HEK293 (cell line): ENCODE measurements around the gene BRMS1.

Experiments
- GFI1B ChIP-seq: fragments of 450-650 bp; formaldehyde crosslinking; IDR thresholded peaks from 2 replicates; pipeline ENCODE4 v1.5.1; 2016; ENCODE audit warnings: missing biosample characterization, missing genetic modification characterization
- GLIS2 ChIP-seq: fragments of 450-650 bp; formaldehyde crosslinking; IDR thresholded peaks from 2 replicates; pipeline ENCODE4 v1.5.1; 2016; ENCODE audit warnings: missing biosample characterization, missing genetic modification characterization
- HOXA7 ChIP-seq: sonication (generic); formaldehyde crosslinking; IDR thresholded peaks from 2 replicates; pipeline ENCODE4 v1.8.1; 2022; ENCODE audit warnings: missing genetic modification reagents, borderline replicate concordance
- KLF16 ChIP-seq: fragments of 450-650 bp; formaldehyde crosslinking; IDR thresholded peaks from 2 replicates; pipeline ENCODE4 v1.5.1; 2017; ENCODE audit warnings: missing biosample characterization, missing genetic modification characterization
- KLF17 ChIP-seq: fragments of 450-650 bp; formaldehyde crosslinking; IDR thresholded peaks from 2 replicates; pipeline ENCODE4 v1.5.1; 2016; ENCODE audit warnings: missing biosample characterization, missing genetic modification characterization
- PRDM10 ChIP-seq: fragments of 450-650 bp; formaldehyde crosslinking; IDR thresholded peaks from 2 replicates; pipeline ENCODE4 v1.5.1; 2016; ENCODE audit warnings: missing biosample characterization, missing genetic modification characterization
- SP2 ChIP-seq: fragments of 450-650 bp; formaldehyde crosslinking; IDR thresholded peaks from 2 replicates; pipeline ENCODE4 v1.5.1; 2016; ENCODE audit warnings: missing biosample characterization, missing genetic modification characterization
- SP7 ChIP-seq: fragments of 450-650 bp; formaldehyde crosslinking; IDR thresholded peaks from 2 replicates; pipeline ENCODE4 v1.5.1; 2016; ENCODE audit warnings: missing biosample characterization, missing genetic modification characterization
- ZBTB1 ChIP-seq: fragments of 450-650 bp; formaldehyde crosslinking; IDR thresholded peaks from 2 replicates; pipeline ENCODE4 v1.5.1; 2016; ENCODE audit warnings: missing biosample characterization, missing genetic modification characterization
- ZBTB10 ChIP-seq: fragments of 450-650 bp; formaldehyde crosslinking; IDR thresholded peaks from 2 replicates; pipeline ENCODE4 v1.5.1; 2016; ENCODE audit warnings: missing biosample characterization, missing genetic modification characterization
- ZBTB21 ChIP-seq: fragments of 450-650 bp; formaldehyde crosslinking; IDR thresholded peaks from 2 replicates; pipeline ENCODE4 v1.5.1; 2017; ENCODE audit warnings: missing biosample characterization, missing genetic modification characterization
- ZBTB26 ChIP-seq: fragments of 450-650 bp; formaldehyde crosslinking; optimal IDR thresholded peaks from 2 replicates; pipeline ENCODE3; 2016; ENCODE audit warnings: missing biosample characterization, mild to moderate bottlenecking, missing genetic modification characterization
- ZBTB8A ChIP-seq: fragments of 450-650 bp; formaldehyde crosslinking; IDR thresholded peaks from 2 replicates; pipeline ENCODE4 v1.5.1; 2016; ENCODE audit warnings: missing biosample characterization, missing genetic modification characterization
- ZFHX2 ChIP-seq: fragments of 450-650 bp; formaldehyde crosslinking; conservative IDR thresholded peaks from 2 replicates; pipeline ENCODE4 v1.5.1; 2016; ENCODE audit warnings: missing biosample characterization, missing genetic modification characterization
- ZNF148 ChIP-seq: fragments of 450-650 bp; formaldehyde crosslinking; IDR thresholded peaks from 2 replicates; pipeline ENCODE4 v1.5.0; 2017; ENCODE audit warnings: missing biosample characterization, missing genetic modification characterization, borderline replicate concordance
- ZNF19 ChIP-seq: fragments of 450-650 bp; formaldehyde crosslinking; IDR thresholded peaks from 2 replicates; pipeline ENCODE4; 2016; ENCODE audit warnings: missing biosample characterization, missing genetic modification characterization, low read depth
- ZNF202 ChIP-seq: fragments of 450-650 bp; formaldehyde crosslinking; IDR thresholded peaks from 2 replicates; pipeline ENCODE4 v1.5.1; 2016; ENCODE audit warnings: missing biosample characterization, missing genetic modification characterization, borderline replicate concordance
- ZNF214 ChIP-seq: fragments of 450-650 bp; formaldehyde crosslinking; IDR thresholded peaks from 2 replicates; pipeline ENCODE4 v1.5.1; 2017; ENCODE audit warnings: missing biosample characterization, mild to moderate bottlenecking, missing genetic modification characterization, borderline replicate concordance
- ZNF335 ChIP-seq: fragments of 450-650 bp; formaldehyde crosslinking; conservative IDR thresholded peaks from 2 replicates; pipeline ENCODE4 v1.5.1; 2016; ENCODE audit warnings: missing biosample characterization, missing genetic modification characterization
- ZNF394 ChIP-seq: fragments of 450-650 bp; formaldehyde crosslinking; IDR thresholded peaks from 2 replicates; pipeline ENCODE4 v1.5.1; 2016; ENCODE audit warnings: missing biosample characterization, missing genetic modification characterization, mild to moderate bottlenecking, moderate library complexity, borderline replicate concordance
- ZNF513 ChIP-seq: fragments of 450-650 bp; IDR thresholded peaks from 2 replicates; pipeline ENCODE4 v1.5.1; 2018; ENCODE audit warnings: missing biosample characterization, missing genetic modification characterization
- ZNF544 ChIP-seq: fragments of 450-650 bp; formaldehyde crosslinking; IDR thresholded peaks from 2 replicates; pipeline ENCODE4 v1.5.0; 2017; ENCODE audit warnings: missing biosample characterization, missing genetic modification characterization
- ZNF580 ChIP-seq: fragments of 450-650 bp; formaldehyde crosslinking; IDR thresholded peaks from 2 replicates; pipeline ENCODE4 v1.5.1; 2016; ENCODE audit warnings: missing biosample characterization, missing genetic modification characterization
- ZNF585B ChIP-seq: fragments of 450-650 bp; formaldehyde crosslinking; IDR thresholded peaks from 2 replicates; pipeline ENCODE4 v1.5.1; 2016; ENCODE audit warnings: missing biosample characterization, missing genetic modification characterization
- ZNF600 ChIP-seq: fragments of 450-650 bp; formaldehyde crosslinking; IDR thresholded peaks from 2 replicates; pipeline ENCODE4 v1.5.1; 2016; ENCODE audit warnings: missing biosample characterization, missing genetic modification characterization
- ZNF76 ChIP-seq: fragments of 450-650 bp; formaldehyde crosslinking; IDR thresholded peaks from 2 replicates; pipeline ENCODE4; 2016; ENCODE audit warnings: low read depth, missing biosample characterization, missing genetic modification characterization, borderline replicate concordance
- ZXDB ChIP-seq: fragments of 450-650 bp; formaldehyde crosslinking; IDR thresholded peaks from 2 replicates; pipeline ENCODE4 v1.5.1; 2016; ENCODE audit warnings: missing biosample characterization, missing genetic modification characterization

Gene BRMS1

GRCh38 chr11:66311965-66312548 is 32.8 kb downstream of the BRMS1 start (continued):
- TF ChIP-seq ZNF394 (tag by site-specific recombination) = peak; percentile 19; the same call in 1 of the 2 replicates
- TF ChIP-seq ZNF580 (tag by site-specific recombination) = 0 out of 2 replicates have a peak, but pooled peaks have one; percentile 22
- no peak for TF ChIP-seq ZNF513
- no peak for TF ChIP-seq ZNF214 (tag by site-specific recombination)
- TF ChIP-seq ZNF335 = peak; percentile 91
- no peak for TF ChIP-seq ZNF544 (tag by site-specific recombination)
- TF ChIP-seq ZBTB21 (tag by site-specific recombination) = no peak
- no peak for TF ChIP-seq ZNF202 (tag by site-specific recombination)
- TF ChIP-seq ZFHX2 (tag by site-specific recombination) = peak; percentile 99
- TF ChIP-seq ZNF148 (tag by site-specific recombination) = no peak
- no peak for TF ChIP-seq GFI1B (tag by site-specific recombination)
- peak; percentile 68 for TF ChIP-seq ZNF600 (tag by site-specific recombination)
- TF ChIP-seq PRDM10 (tag by site-specific recombination) = 0 out of 2 replicates have a peak, but pooled peaks have one; percentile 90
- TF ChIP-seq ZBTB26 (tag by site-specific recombination) = peak; percentile 53
- peak; percentile 78 for TF ChIP-seq KLF16 (tag by site-specific recombination)
- 0 out of 2 replicates have a peak, but pooled peaks have one; percentile 42 for TF ChIP-seq KLF17 (tag by site-specific recombination)
- no peak for TF ChIP-seq ZNF585B (tag by site-specific recombination)
- TF ChIP-seq ZBTB1 = no peak
- peak; percentile 84 for TF ChIP-seq ZXDB (tag by site-specific recombination)
- TF ChIP-seq SP7 = peak; percentile 60
- peak; percentile 80 for TF ChIP-seq ZBTB10
- peak; percentile 84 for TF ChIP-seq SP2 (tag by site-specific recombination)
- TF ChIP-seq ZNF19 (tag by site-specific recombination) = no peak
- TF ChIP-seq GLIS2 (tag by site-specific recombination) = peak; percentile 76
- TF ChIP-seq ZNF76 (tag by site-specific recombination) = 0 out of 2 replicates have a peak, but pooled peaks have one; percentile 25
- no peak for TF ChIP-seq HOXA7
- TF ChIP-seq ZBTB8A (tag by site-specific recombination) = peak; percentile 98
